Endothelial cell of umbilical vein (primary cell): ENCODE data around the gene MGAT1. TPM values are rescaled to one million over a fixed set of nuclear protein-coding genes. Genes with fewer than 3 reads are reported as not detected.
"Not testable (repeated sequence)": the region's sequence is repeated elsewhere in the genome, so short reads cannot be mapped to it uniquely, and the experiment has no call there.

Source experiments
- BruUV-seq: library from RNA; stranded (reverse); fragments of 400-500 nt; replicated peaks from 2 replicates; lab custom pipeline; 2021; lab: Mats Ljungman, UMichigan
- CTCF ChIA-PET: fragments of 300-600, 350-600 bp; sonication (Branson Sonifier 250); formaldehyde crosslinking; loops from one replicate; lab custom pipeline; 2021; ENCODE audit warnings: antibody characterized with exemption, inconsistent platforms; lab: Charles Lee
- POLR2A ChIA-PET: fragments of 300-600, 350-600 bp; sonication (Branson Sonifier 250); formaldehyde crosslinking; loops from one replicate; lab custom pipeline; 2021; ENCODE audit warnings: antibody characterized with exemption, inconsistent platforms; lab: Charles Lee
- DNase-seq: peaks from one replicate; pipeline ENCODE4 v3.0.0-alpha.2; 2011; ENCODE audit warnings: low read depth, low spot score
- FAIRE-seq: peaks from 2 replicates; lab custom pipeline; 2011; peaks lifted over from hg19 to GRCh38; lab: Jason Lieb, UNC
- H2AFZ ChIP-seq: 2 replicates; pipeline ENCODE4 v1.6.0; 2012; ENCODE audit warnings: low read depth, low read length, control low read depth, inconsistent platforms
- H3K27ac ChIP-seq: 2 replicates; pipeline ENCODE4 v1.5.1; 2011; ENCODE audit warnings: low read depth, mild to moderate bottlenecking, control low read depth, low read length, moderate library complexity; ENCODE audit not compliant: insufficient read depth
- H3K27me3 ChIP-seq, 2 experiments: 2 replicates each; pipeline versions ENCODE4 v1.6.0 to v1.6.1; 2011; ENCODE audit warnings: low read length in 2 of 2, mixed read lengths in 1 of 2; ENCODE audit not compliant: control insufficient read depth in 2 of 2, insufficient read depth in 2 of 2
- H3K36me3 ChIP-seq, 2 experiments: 2 replicates in 1 of 2; 3 replicates in 1 of 2; pipeline ENCODE4 v1.5.1; 2011; ENCODE audit warnings: low read length in 2 of 2, mild to moderate bottlenecking in 1 of 2, moderate library complexity in 1 of 2; ENCODE audit not compliant: control insufficient read depth in 2 of 2, insufficient read depth in 2 of 2; ENCODE audit errors: extremely low read depth in 1 of 2
- H3K4me1 ChIP-seq: 3 replicates; pipeline ENCODE4 v1.5.1; 2011; ENCODE audit warnings: mild to moderate bottlenecking, low read length; ENCODE audit not compliant: control insufficient read depth, insufficient read depth; ENCODE audit errors: extremely low read depth
- H3K4me2 ChIP-seq: 2 replicates; pipeline ENCODE4 v1.6.1; 2011; ENCODE audit warnings: low read length, control low read depth, mixed read lengths; ENCODE audit not compliant: insufficient read depth
- H3K4me3 ChIP-seq, 3 experiments: fragments of 200-600 bp in 1 of 3; sonication (generic), shearing (Covaris generic) in 1 of 3; replicated peaks in 1 of 3; 2 replicates each; pipeline ENCODE4 v1.5.1; 2011 to 2016; ENCODE audit warnings: control low read depth in 3 of 3, low read length in 3 of 3, mild to moderate bottlenecking in 2 of 3, inconsistent platforms in 1 of 3, low read depth in 1 of 3, moderate library complexity in 1 of 3; ENCODE audit not compliant: insufficient read depth in 1 of 3
- H3K79me2 ChIP-seq: 2 replicates; pipeline ENCODE4 v1.6.0; 2012; ENCODE audit warnings: low read length, inconsistent platforms; ENCODE audit not compliant: control insufficient read depth, insufficient read depth
- H3K9ac ChIP-seq: replicated peaks from 2 replicates; pipeline ENCODE3; 2011; ENCODE audit warnings: low read length, control low read depth; ENCODE audit not compliant: insufficient read depth; ENCODE audit errors: extremely low read depth
- H3K9me1 ChIP-seq: replicated peaks from 3 replicates; pipeline ENCODE4 v1.6.0; 2011; ENCODE audit warnings: mild to moderate bottlenecking, low read length; ENCODE audit not compliant: control insufficient read depth, insufficient read depth; ENCODE audit errors: extremely low read depth
- H3K9me3 ChIP-seq: replicated peaks from 2 replicates; pipeline ENCODE4 v1.5.1; 2012; ENCODE audit warnings: low read length, inconsistent platforms; ENCODE audit not compliant: control insufficient read depth, insufficient read depth
- H4K20me1 ChIP-seq: replicated peaks from 2 replicates; pipeline ENCODE3; 2011; ENCODE audit warnings: mild to moderate bottlenecking, low read length; ENCODE audit not compliant: control insufficient read depth, insufficient read depth; ENCODE audit errors: extremely low read depth
- CTCF ChIP-seq, 2 donors: IDR thresholded peaks; 1 replicate in 1 of 2; 2 replicates in 1 of 2; pipeline ENCODE4 v1.5.1; 2011; ENCODE audit warnings: low read length in 2 of 2, mild to moderate bottlenecking in 2 of 2, moderate library complexity in 2 of 2, control low read depth in 1 of 2, inconsistent platforms in 1 of 2, low read depth in 1 of 2; ENCODE audit not compliant: insufficient read depth in 1 of 2; ENCODE audit errors: extremely low read depth in 1 of 2
- EZH2 ChIP-seq: IDR thresholded peaks from 2 replicates; pipeline ENCODE4 v1.6.1; 2012; ENCODE audit warnings: borderline replicate concordance, low read depth, mild to moderate bottlenecking, moderate library complexity, low read length, inconsistent platforms; ENCODE audit not compliant: severe bottlenecking
- FOS ChIP-seq: IDR thresholded peaks from 2 replicates; pipeline ENCODE4 v1.6.1; 2011; ENCODE audit warnings: mild to moderate bottlenecking, low read length, moderate library complexity, borderline replicate concordance; ENCODE audit not compliant: insufficient read depth
- GATA2 ChIP-seq: IDR thresholded peaks from 2 replicates; pipeline ENCODE4 v1.7.0; 2011; ENCODE audit warnings: low read depth, mild to moderate bottlenecking, moderate library complexity, mixed read lengths, low read length; ENCODE audit not compliant: insufficient read length, insufficient read depth
- JUN ChIP-seq: IDR thresholded peaks from 2 replicates; pipeline ENCODE4 v1.6.1; 2011; ENCODE audit warnings: borderline replicate concordance, low read depth; ENCODE audit not compliant: insufficient read length, insufficient read depth
- MAX ChIP-seq: IDR thresholded peaks from 2 replicates; pipeline ENCODE4 v1.6.1; 2011; ENCODE audit not compliant: insufficient read depth, insufficient read length
- MYC ChIP-seq: IDR thresholded peaks from one replicate; pipeline ENCODE4 v1.6.1; 2011; ENCODE audit warnings: mild to moderate bottlenecking, low read depth, low read length
- POLR2A ChIP-seq: IDR thresholded peaks from 2 replicates; pipeline ENCODE4 v1.6.1; 2012; ENCODE audit warnings: low read depth, mild to moderate bottlenecking, control low read depth, low read length
- POLR2AphosphoS5 ChIP-seq: IDR thresholded peaks from 2 replicates; pipeline ENCODE4 v1.6.1; 2012; ENCODE audit warnings: low read depth, mild to moderate bottlenecking, control low read depth, low read length, moderate library complexity; ENCODE audit not compliant: insufficient read depth
- dilution Hi-C: fragments of 300-500 bp; cut with MboI; formaldehyde crosslinking; loops from one replicate; pipeline ENCODE4 v1.15.0; 2019; ENCODE audit warnings: low sequenced_read_pairs; ENCODE audit not compliant: extremely low pct_ligation_motif_present
- intact Hi-C: fragments of 100-400 bp; cut with micrococcal nuclease; formaldehyde crosslinking; loops from one replicate; pipeline ENCODE4 v1.10.0; 2022
- polyA plus RNA-seq, 4 experiments: library from polyadenylated mRNA; depleted of rRNA in 3 of 4; stranded (reverse) in 3 of 4; unstranded in 1 of 4; fragments of >200 nt; gene quantifications; 2 replicates each; pipeline versions ENCODE4 v1.2.1 to v1.2.3, GENCODE V29; 2011 to 2012; ENCODE audit warnings: missing spikeins in 1 of 4
- total RNA-seq: library from RNA; stranded (reverse); gene quantifications from 2 replicates; pipeline ENCODE4 v1.2.3, GENCODE V29; 2021

Gene MGAT1
- total and polyA plus RNA-seq, 2 donors (not counting 3 experiments of a cell fraction or from before 2014, with no cell fraction given): 123 to 126 TPM

GRCh38 chr5:180788651-180789410, 13.8 kb downstream of the MGAT1 start:
- FAIRE-seq, H2AFZ ChIP-seq, H3K27me3 ChIP-seq, H4K20me1 ChIP-seq, POLR2A ChIA-PET, BruUV-seq, H3K4me2 ChIP-seq, H3K9ac ChIP-seq, H3K4me3 ChIP-seq, H3K9me3 ChIP-seq, DNase-seq, H3K27ac ChIP-seq, H3K9me1 ChIP-seq, dilution Hi-C loops: not testable (repeated sequence)
- intact Hi-C loops: loop anchor here (5.0 to 10.0 kb wide), 2 partner anchors 263 to 296 kb away; no protein-coding TSS in a partner anchor
- Histone ChIP-seq H3K79me2 (peaks cover 31% of the 10 kb centered on the region), H3K36me3 (peaks cover 4 to 26% of the 10 kb centered on the region in 2 experiments), H3K4me1 (peaks cover 34% of the 10 kb centered on the region)
- CTCF ChIA-PET: interaction anchor here (0.9 to 1.9 kb wide), 3 partner anchors 10 to 13 kb away, joined by 3 to 5 read pairs (median 4); partner anchors contain the start of gene MGAT1

GRCh38 chr5:180787711-180788431, 14.7 kb downstream of the MGAT1 start:
- DNase-seq: no peak
- no peak overlapping the region for H3K9ac ChIP-seq
- TF ChIP-seq GATA2: no peak
- TF ChIP-seq FOS: no peak
- TF ChIP-seq POLR2A: no peak
- TF ChIP-seq POLR2AphosphoS5: no peak
- no peak for TF ChIP-seq JUN
- TF ChIP-seq MYC: no peak
- TF ChIP-seq CTCF (IDR thresholded peaks at IDR 0.05; ENCODE audit: extremely low read depth in 1 of 2, insufficient read depth in 1 of 2, low read depth in 1 of 2, low read length in 2 of 2): no peak
- TF ChIP-seq MAX: no peak
- TF ChIP-seq EZH2: no peak
- H3K36me3 ChIP-seq: peaks cover 4 to 24% of the 10 kb centered on the region in 2 experiments
- intact Hi-C loops (loop anchor here (5.0 to 10.0 kb wide), 2 partner anchors 264 to 297 kb away; no protein-coding TSS in a partner anchor), dilution Hi-C loops (no loop called here)
- no peaks in the 10 kb centered on the region for H4K20me1 ChIP-seq
- no peak for FAIRE-seq
- H3K79me2 ChIP-seq: peaks cover 23% of the 10 kb centered on the region
- no peak overlapping the region for H3K4me3 ChIP-seq
- H3K9me1 ChIP-seq: no peaks in the 10 kb centered on the region
- H3K4me2 ChIP-seq: no peak overlapping the region
- peak overlapping the region; percentile 80 for H3K27ac ChIP-seq
- H3K27me3 ChIP-seq: no peaks in the 10 kb centered on the region
- BruUV-seq: no TSS peak
- peaks cover 34% of the 10 kb centered on the region for H3K4me1 ChIP-seq
- ChIA-PET CTCF (interaction anchor here (1.5 kb wide), 1 partner anchor 20 kb away, joined by 3 read pairs; no protein-coding TSS in a partner anchor), POLR2A (no interaction called here)
- H2AFZ ChIP-seq: no peak overlapping the region
- no peaks in the 10 kb centered on the region for H3K9me3 ChIP-seq
